ENCODE results near the gene MAD1L1.

The MAD1L1 gene

GRCh38 chr7:1794888-1795542 is 437.7 kb downstream of the MAD1L1 start:
- peak; percentile 18 for DNase-seq

GRCh38 chr7:1787681-1788235 is 445.0 kb downstream of the MAD1L1 start:
- no peak for DNase-seq

GRCh38 chr7:1787241-1787640 is 445.5 kb downstream of the MAD1L1 start:
- DNase-seq: no peak

- no peak for DNase-seq
Observed at GRCh38 chr7:1785839-1786238, 446.9 kb downstream of the MAD1L1 start.

- DNase-seq: no peak
Observed at GRCh38 chr7:1781369-1781768, 451.4 kb downstream of the MAD1L1 start.

- DNase-seq: no peak
Observed at GRCh38 chr7:1779445-1779844, 453.3 kb downstream of the MAD1L1 start.

GRCh38 chr7:1777122-1777521 is 455.6 kb downstream of the MAD1L1 start:
- DNase-seq: no peak

- no peak for DNase-seq
Observed at GRCh38 chr7:1775389-1775788, 457.4 kb downstream of the MAD1L1 start.

GRCh38 chr7:1770331-1770730 is 462.4 kb downstream of the MAD1L1 start:
- no peak for DNase-seq

GRCh38 chr7:1769286-1770200 is 463.2 kb downstream of the MAD1L1 start:
- no peak for DNase-seq

GRCh38 chr7:1768832-1769231 is 463.9 kb downstream of the MAD1L1 start:
- DNase-seq: no peak

GRCh38 chr7:1767524-1767923 is 465.2 kb downstream of the MAD1L1 start:
- no peak for DNase-seq
